CD14-positive monocyte (primary cell): ENCODE measurements around the gene FOXA1. TPM values are rescaled to one million over a fixed set of nuclear protein-coding genes. Genes with fewer than 3 reads are reported as not detected.

Source experiments
- DNase-seq, 3 donors: peaks; one replicate each; pipeline ENCODE4 v3.0.0-alpha.2; 2011 to 2022
- H2AFZ ChIP-seq: 2 replicates; pipeline ENCODE4 v1.6.0; 2012; ENCODE audit warnings: mild to moderate bottlenecking, low read depth, low read length, inconsistent platforms; ENCODE audit not compliant: insufficient read depth, poor library complexity, severe bottlenecking
- H3K27ac ChIP-seq, 2 donors: 1 replicate in 1 of 2; 2 replicates in 1 of 2; pipeline ENCODE4 v1.5.1; 2012 to 2013; ENCODE audit warnings: low read length in 2 of 2, control low read depth in 1 of 2, inconsistent platforms in 1 of 2, low read depth in 1 of 2, mild to moderate bottlenecking in 1 of 2
- H3K27me3 ChIP-seq, 2 donors: one replicate each; pipeline versions ENCODE4 v1.6.0 to v1.6.1; 2011 to 2013; ENCODE audit warnings: low read length in 2 of 2; ENCODE audit not compliant: control insufficient read depth in 2 of 2, insufficient read depth in 2 of 2
- H3K36me3 ChIP-seq, 2 donors: replicated peaks in 1 of 2; 1 replicate in 1 of 2; 2 replicates in 1 of 2; pipeline versions ENCODE4 v1.5.1 to v1.6.1; 2012 to 2013; ENCODE audit warnings: low read length in 2 of 2, control low read depth in 1 of 2, inconsistent platforms in 1 of 2, mild to moderate bottlenecking in 1 of 2; ENCODE audit not compliant: insufficient read depth in 2 of 2, control insufficient read depth in 1 of 2
- H3K4me1 ChIP-seq, 2 donors: 1 replicate in 1 of 2; 2 replicates in 1 of 2; pipeline versions ENCODE4 v1.5.1 to v1.6.1; 2012 to 2013; ENCODE audit warnings: low read length in 2 of 2, control low read depth in 1 of 2, inconsistent platforms in 1 of 2, mild to moderate bottlenecking in 1 of 2, moderate library complexity in 1 of 2; ENCODE audit not compliant: insufficient read depth in 2 of 2, control insufficient read depth in 1 of 2
- H3K4me2 ChIP-seq: replicated peaks from 2 replicates; pipeline ENCODE3; 2012; ENCODE audit warnings: low read length, moderate library complexity, mild to moderate bottlenecking; ENCODE audit not compliant: poor library complexity, severe bottlenecking; ENCODE audit errors: extremely low read depth
- H3K4me3 ChIP-seq, 3 experiments: fragments of 200-600 bp in 1 of 3; sonication (generic) in 1 of 3; replicated peaks in 1 of 3; 1 replicate in 2 of 3; 2 replicates in 1 of 3; pipeline ENCODE4 v1.5.1; 2011 to 2013; ENCODE audit warnings: low read length in 3 of 3, mild to moderate bottlenecking in 3 of 3, control low read depth in 2 of 3, low read depth in 2 of 3, inconsistent platforms in 1 of 3, moderate library complexity in 1 of 3
- H3K79me2 ChIP-seq: 2 replicates; pipeline ENCODE4 v1.6.0; 2012; ENCODE audit warnings: mild to moderate bottlenecking, control low read depth, inconsistent platforms, low read length, moderate library complexity; ENCODE audit not compliant: insufficient read depth
- H3K9ac ChIP-seq: 2 replicates; pipeline ENCODE4 v1.6.0; 2017; ENCODE audit warnings: low read length, mild to moderate bottlenecking; ENCODE audit not compliant: insufficient read depth, poor library complexity, severe bottlenecking
- H3K9me3 ChIP-seq, 2 donors: replicated peaks in 1 of 2; 1 replicate in 1 of 2; 2 replicates in 1 of 2; pipeline versions ENCODE4 v1.5.1 to v1.6.1; 2012 to 2013; ENCODE audit warnings: low read length in 2 of 2, control low read depth in 1 of 2; ENCODE audit not compliant: control insufficient read depth in 1 of 2, insufficient read depth in 1 of 2
- H4K20me1 ChIP-seq: 2 replicates; pipeline ENCODE4 v1.6.0; 2012; ENCODE audit warnings: mild to moderate bottlenecking, low read length, control low read depth, moderate library complexity; ENCODE audit not compliant: insufficient read depth
- H3K27ac Mint-ChIP-seq, 7 donors: one replicate each; pipeline ENCODE4 v1.8.0; 2020; ENCODE audit warnings: mild to moderate bottlenecking in 7 of 7, mixed read lengths in 7 of 7, moderate library complexity in 6 of 7, inconsistent platforms in 2 of 7
- H3K27me3 Mint-ChIP-seq, 3 donors: one replicate each; pipeline ENCODE4 v1.8.0; 2021 to 2022; ENCODE audit warnings: low read depth in 3 of 3, mild to moderate bottlenecking in 3 of 3, mixed read lengths in 3 of 3, moderate library complexity in 3 of 3, inconsistent platforms in 1 of 3
- H3K36me3 Mint-ChIP-seq, 2 donors: one replicate each; pipeline ENCODE4 v1.8.0; 2020; ENCODE audit warnings: mixed read lengths in 2 of 2, inconsistent platforms in 1 of 2, mild to moderate bottlenecking in 1 of 2
- H3K4me1 Mint-ChIP-seq: one replicate; pipeline ENCODE4 v1.8.0; 2020; ENCODE audit warnings: mild to moderate bottlenecking, mixed read lengths
- H3K4me3 Mint-ChIP-seq, 2 donors: one replicate each; pipeline ENCODE4 v1.8.0; 2020; ENCODE audit warnings: mild to moderate bottlenecking in 2 of 2, mixed read lengths in 2 of 2, moderate library complexity in 1 of 2
- H3K9me3 Mint-ChIP-seq, 7 donors: one replicate each; pipeline ENCODE4 v1.8.0; 2020 to 2022; ENCODE audit warnings: mixed read lengths in 7 of 7, mild to moderate bottlenecking in 6 of 7, moderate library complexity in 6 of 7, inconsistent platforms in 2 of 7
- CTCF ChIP-seq: fragments of 200-600 bp; IDR thresholded peaks from one replicate; pipeline ENCODE4 v1.8.0; 2022; ENCODE audit warnings: antibody characterized with exemption, mild to moderate bottlenecking
- WGBS: methylation state at CpG from one replicate; pipeline ENCODE4 v1.1.5; 2013; ENCODE audit warnings: missing lambda C conversion rate; ENCODE audit not compliant: insufficient coverage; 5-methylcytosine and 5-hydroxymethylcytosine counted together
- intact Hi-C, 2 donors: fragments of 100-400 bp; cut with micrococcal nuclease; formaldehyde crosslinking; loops; one replicate each; pipeline versions ENCODE4 v1.15.0 to v1.15.1; 2023
- polyA plus RNA-seq, 3 donors: library from polyadenylated mRNA; depleted of rRNA in 1 of 3; unstranded in 2 of 3; stranded (reverse) in 1 of 3; fragments of 300-500 nt in 2 of 3; fragments of >200 nt in 1 of 3; fragmentation: Illumina TruSeq in 2 of 3; gene quantifications; 1 replicate in 2 of 3; 2 replicates in 1 of 3; pipeline ENCODE4 v1.2.3, GENCODE V29; 2012 to 2021

FOXA1 gene
- polyA plus RNA-seq, 3 donors = 0.09 TPM; not detected in 2

DNA sequence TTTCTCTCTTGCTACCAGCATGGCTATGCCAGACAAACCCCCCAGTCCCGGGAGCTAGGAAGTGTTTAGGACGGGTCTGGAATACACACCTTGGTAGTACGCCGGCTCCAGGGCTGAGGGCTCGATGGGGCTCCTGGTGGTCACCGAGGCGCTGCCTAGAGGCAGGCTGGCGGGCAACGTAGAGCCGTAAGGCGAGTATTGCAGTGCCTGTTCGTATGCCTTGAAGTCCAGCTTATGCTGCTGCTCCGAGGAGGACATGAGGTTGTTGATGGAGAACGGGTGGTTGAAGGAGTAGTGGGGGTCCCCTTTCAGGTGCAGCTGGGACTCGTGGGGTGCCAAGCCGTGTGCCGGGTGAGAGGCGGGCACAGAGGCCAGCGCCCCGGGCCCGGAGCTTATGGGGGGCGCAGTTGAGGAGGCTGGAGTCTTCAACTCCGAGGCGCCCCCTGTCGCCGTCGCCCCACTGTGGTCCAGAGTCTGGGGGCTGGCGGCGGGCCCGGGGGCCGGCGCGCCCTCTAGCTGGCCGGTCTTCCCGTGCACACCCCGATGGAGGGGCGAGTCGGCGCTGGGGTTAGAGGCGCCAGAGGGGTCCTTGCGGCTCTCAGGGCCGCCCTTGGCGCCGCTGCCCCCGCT lies 3.6 kb downstream of the FOXA1 start:
- H3K36me3 Mint-ChIP-seq = peaks cover 0 to 14% of the 10 kb centered on the region in 2 donors
- Histone ChIP-seq H3K79me2 (no peaks in the 10 kb centered on the region), H3K4me3 (no peak overlapping the region), H3K4me2 (no peak overlapping the region), H3K27ac (no peak overlapping the region), H3K27me3 (peaks cover 81 to 93% of the 10 kb centered on the region in 2 donors), H3K9me3 (peaks cover 0 to 67% of the 10 kb centered on the region in 2 donors), H3K4me1 (peaks cover 9 to 15% of the 10 kb centered on the region in 2 donors), H2AFZ (no peak overlapping the region), H4K20me1 (no peaks in the 10 kb centered on the region), H3K36me3 (no peaks in the 10 kb centered on the region), H3K9ac (no peak overlapping the region)
- no peak for DNase-seq
- H3K27me3 Mint-ChIP-seq = peaks cover 86 to 95% (median 88%) of the 10 kb centered on the region in 3 donors
- H3K4me3 Mint-ChIP-seq = peak overlapping the region in 1 of 2 donors; percentile 88
- peaks cover 13% of the 10 kb centered on the region for H3K4me1 Mint-ChIP-seq
- H3K27ac Mint-ChIP-seq = peak overlapping the region in 1 of 7 donors; percentile 42
- intact Hi-C loops = no loop called here
- no peak for TF ChIP-seq CTCF
- 6% methylated on average over 44 of the region's 45 CpGs for WGBS
- peaks cover 6 to 52% (median 35%) of the 10 kb centered on the region in 7 donors for H3K9me3 Mint-ChIP-seq

DNA sequence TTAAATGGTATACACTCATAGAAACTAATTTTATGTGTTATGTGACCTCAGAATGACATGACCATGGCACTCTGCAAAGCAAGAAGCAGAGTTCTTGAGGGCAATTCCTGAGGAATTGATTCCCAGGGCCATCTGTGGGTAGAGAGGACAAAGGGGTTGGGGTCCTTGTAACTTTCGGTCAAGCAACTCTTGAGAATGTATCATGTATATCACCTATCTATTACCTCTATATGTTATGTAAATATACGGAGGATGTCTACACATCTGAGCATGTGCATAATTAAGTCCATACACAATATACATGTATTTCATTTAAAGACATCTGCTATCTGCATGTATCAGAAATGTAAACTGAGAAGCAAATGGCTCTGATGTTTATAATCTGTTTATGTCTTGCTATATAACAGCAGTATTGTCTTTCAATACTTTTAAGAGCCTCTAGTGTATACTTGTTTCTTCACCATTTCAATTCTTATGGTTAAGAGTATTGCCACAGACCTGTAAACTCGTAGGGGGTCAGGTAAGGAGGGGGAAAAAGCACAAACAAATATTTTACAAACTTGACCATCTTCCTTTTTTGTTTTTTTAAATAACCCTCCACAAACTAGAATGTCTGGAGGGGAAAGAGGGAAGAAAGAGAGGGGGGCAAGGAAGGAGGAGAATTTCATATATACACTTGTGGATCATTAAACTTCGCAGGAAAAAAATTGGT lies 4.5 kb downstream of the FOXA1 start:
- no peak overlapping the region for H2AFZ ChIP-seq
- intact Hi-C loops = no loop called here
- Mint-ChIP-seq H3K27me3 (peaks cover 86 to 95% (median 88%) of the 10 kb centered on the region in 3 donors), H3K4me3 (peak overlapping the region in 1 of 2 donors; percentile 88), H3K36me3 (peaks cover 0 to 14% of the 10 kb centered on the region in 2 donors), H3K9me3 (peaks cover 6 to 53% (median 32%) of the 10 kb centered on the region in 7 donors), H3K27ac (no peak overlapping the region), H3K4me1 (peaks cover 6% of the 10 kb centered on the region)
- DNase-seq = no peak
- WGBS = no CpG with 5 or more reads among the region's 4 CpGs
- H3K9ac ChIP-seq = no peak overlapping the region
- H3K79me2 ChIP-seq = no peaks in the 10 kb centered on the region
- no peaks in the 10 kb centered on the region for H4K20me1 ChIP-seq
- no peak overlapping the region for H3K4me3 ChIP-seq
- H3K4me1 ChIP-seq = peaks cover 2 to 8% of the 10 kb centered on the region in 2 donors
- peaks cover 81 to 93% of the 10 kb centered on the region in 2 donors for H3K27me3 ChIP-seq
- H3K27ac ChIP-seq = no peak overlapping the region
- no peaks in the 10 kb centered on the region for H3K36me3 ChIP-seq
- no peak for TF ChIP-seq CTCF
- no peak overlapping the region for H3K4me2 ChIP-seq
- peaks cover 3 to 63% of the 10 kb centered on the region in 2 donors for H3K9me3 ChIP-seq
